Lower leg skin (tissue), 3 donors: Measurements from ENCODE around the gene LIN7A.

Experiments used
- POLR2A ChIP-seq, 2 donors: fragments of 450-650 bp; IDR thresholded peaks; one replicate each; pipeline ENCODE4 v1.6.1; 2016 to 2017; ENCODE audit warnings: antibody characterized with exemption in 2 of 2, mild to moderate bottlenecking in 1 of 2, moderate library complexity in 1 of 2
- TF ChIP-seq, protein P1 (sequence below), 3 donors: fragments of 450-650 bp; IDR thresholded peaks; one replicate each; pipeline ENCODE4 v1.5.1; 2016; ENCODE audit warnings: antibody characterized with exemption in 3 of 3, mild to moderate bottlenecking in 3 of 3, moderate library complexity in 2 of 3

DNA sequence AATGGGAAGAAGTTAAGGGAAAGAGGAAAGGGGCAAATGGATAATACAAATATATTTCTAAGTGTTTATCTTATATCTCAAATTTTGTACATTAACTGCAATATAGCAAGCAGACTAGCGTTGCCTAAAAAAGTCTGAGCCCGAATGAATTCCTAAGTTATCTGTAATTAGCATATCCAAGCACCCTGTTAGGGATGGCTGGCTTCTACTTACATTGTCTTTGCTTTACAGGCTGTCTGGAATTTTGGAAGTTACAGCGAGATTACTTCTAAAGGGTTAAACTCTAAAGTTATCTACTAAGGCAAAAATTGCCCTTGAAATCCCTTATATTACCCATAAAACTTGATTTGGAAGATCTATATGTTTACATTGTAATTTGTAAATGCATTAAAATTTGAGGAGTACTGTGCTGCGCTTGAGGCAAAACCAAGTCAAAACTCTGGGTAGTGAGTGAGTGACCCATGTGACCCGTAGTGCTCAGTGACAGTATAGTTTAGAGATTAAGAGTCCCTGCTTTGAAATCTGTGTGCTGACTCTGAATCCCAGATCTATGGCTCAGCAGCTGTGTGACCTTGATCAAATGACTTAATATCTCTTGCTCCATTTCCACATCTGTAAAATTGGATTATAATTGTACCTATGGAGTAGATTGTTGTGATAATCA lies 17.3 kb upstream of the LIN7A start:
- TF ChIP-seq, protein P1, sequence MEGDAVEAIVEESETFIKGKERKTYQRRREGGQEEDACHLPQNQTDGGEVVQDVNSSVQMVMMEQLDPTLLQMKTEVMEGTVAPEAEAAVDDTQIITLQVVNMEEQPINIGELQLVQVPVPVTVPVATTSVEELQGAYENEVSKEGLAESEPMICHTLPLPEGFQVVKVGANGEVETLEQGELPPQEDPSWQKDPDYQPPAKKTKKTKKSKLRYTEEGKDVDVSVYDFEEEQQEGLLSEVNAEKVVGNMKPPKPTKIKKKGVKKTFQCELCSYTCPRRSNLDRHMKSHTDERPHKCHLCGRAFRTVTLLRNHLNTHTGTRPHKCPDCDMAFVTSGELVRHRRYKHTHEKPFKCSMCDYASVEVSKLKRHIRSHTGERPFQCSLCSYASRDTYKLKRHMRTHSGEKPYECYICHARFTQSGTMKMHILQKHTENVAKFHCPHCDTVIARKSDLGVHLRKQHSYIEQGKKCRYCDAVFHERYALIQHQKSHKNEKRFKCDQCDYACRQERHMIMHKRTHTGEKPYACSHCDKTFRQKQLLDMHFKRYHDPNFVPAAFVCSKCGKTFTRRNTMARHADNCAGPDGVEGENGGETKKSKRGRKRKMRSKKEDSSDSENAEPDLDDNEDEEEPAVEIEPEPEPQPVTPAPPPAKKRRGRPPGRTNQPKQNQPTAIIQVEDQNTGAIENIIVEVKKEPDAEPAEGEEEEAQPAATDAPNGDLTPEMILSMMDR (IDR thresholded peaks at IDR 0.05), result no peak
- TF ChIP-seq POLR2A (IDR thresholded peaks at IDR 0.05), result no peak
